Stimulated activated CD8-positive, alpha-beta memory T cell treated with anti-CD3 and anti-CD28 coated beads, Interleukin-4, amount 100 ng/mL, for 48 hours (primary cell): Measurements from ENCODE around the gene HCRT.
"Not testable (repeated sequence)": the region's sequence is repeated elsewhere in the genome, so short reads cannot be mapped to it uniquely, and the experiment has no call there.

Source experiments
- DNase-seq: peaks from one replicate; pipeline ENCODE4 v3.0.0-alpha.2; 2020

The HCRT gene

DNA sequence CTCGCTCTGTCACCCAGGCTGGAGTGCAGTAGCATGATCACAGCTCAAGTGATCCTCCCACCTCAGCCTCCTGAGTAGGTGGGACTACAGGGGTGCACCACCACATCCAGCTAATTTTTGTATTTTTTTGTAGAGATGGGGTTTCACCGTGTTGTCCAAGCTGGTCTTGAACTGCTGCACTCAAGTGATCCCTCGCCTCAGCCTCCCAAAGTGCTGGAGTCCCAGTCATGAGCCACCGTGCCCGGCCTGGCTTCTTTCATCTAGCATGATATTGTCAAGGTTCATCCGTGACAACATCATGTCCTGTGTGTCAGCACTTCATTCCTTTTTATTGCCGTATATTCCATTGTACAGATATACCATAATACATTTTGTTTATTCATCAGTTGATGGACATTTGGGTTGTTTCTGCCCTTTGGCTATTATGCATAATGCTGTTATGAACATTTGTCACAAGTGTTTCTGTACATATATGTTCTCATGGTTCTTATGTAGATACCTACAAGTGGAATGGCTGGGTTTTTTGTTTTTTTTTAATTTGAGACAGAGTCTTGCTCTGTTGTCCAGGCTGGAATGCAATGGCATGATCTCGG lies 12.4 kb upstream of the HCRT start:
- DNase-seq, result no peak

DNA sequence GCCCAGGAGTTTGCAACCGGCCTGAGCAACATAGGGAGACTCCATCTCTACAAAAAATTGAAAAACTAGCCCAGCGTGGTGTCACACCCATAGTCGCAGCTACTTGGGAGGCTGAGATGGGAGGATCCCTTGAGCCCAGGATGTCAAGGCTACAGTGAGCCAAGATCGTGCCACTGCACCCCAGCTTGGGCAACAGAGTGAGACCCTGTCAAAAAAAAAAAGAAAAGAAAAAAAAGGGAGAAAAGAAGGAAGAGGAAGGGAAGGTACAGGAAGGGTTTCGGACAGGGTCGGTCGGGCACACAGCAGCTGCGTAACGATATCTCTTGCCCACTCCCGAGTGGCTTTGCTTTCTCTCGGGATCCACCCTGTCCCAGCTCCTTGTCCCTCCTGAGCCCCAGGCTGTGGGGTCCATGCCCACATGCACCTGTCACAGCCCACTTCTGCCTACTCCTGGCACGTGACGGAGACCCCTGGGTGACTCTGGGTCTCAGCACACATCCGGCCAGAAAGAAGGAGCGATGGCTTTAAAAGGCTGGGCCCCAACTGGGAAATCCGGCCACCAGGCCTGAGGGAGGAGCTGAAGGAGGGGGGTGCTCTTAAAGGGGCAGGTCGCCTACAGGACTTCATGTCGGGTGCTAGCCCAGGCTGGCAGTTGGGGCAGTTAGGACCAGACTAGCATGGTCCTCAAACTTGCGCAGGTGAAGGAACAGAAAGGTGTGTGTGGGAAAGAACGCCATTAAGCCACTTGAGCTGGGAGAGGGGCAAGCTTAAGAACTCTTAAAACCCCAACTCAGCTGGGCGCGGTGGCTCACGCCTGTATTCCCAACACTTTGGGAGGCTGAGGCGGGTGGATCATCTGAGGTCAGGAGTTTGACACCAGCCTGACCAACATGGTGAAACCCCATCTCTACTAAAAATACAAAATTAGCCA lies 9.0 kb upstream of the HCRT start, which contains the start of gene GHDC:
Gene GHDC, minus strand, starts transcription at position 526 of the 931 bp plus-strand sequence. CDS start 913 bp downstream, outside the sequence.
- DNase-seq, result peak; percentile 87

DNA sequence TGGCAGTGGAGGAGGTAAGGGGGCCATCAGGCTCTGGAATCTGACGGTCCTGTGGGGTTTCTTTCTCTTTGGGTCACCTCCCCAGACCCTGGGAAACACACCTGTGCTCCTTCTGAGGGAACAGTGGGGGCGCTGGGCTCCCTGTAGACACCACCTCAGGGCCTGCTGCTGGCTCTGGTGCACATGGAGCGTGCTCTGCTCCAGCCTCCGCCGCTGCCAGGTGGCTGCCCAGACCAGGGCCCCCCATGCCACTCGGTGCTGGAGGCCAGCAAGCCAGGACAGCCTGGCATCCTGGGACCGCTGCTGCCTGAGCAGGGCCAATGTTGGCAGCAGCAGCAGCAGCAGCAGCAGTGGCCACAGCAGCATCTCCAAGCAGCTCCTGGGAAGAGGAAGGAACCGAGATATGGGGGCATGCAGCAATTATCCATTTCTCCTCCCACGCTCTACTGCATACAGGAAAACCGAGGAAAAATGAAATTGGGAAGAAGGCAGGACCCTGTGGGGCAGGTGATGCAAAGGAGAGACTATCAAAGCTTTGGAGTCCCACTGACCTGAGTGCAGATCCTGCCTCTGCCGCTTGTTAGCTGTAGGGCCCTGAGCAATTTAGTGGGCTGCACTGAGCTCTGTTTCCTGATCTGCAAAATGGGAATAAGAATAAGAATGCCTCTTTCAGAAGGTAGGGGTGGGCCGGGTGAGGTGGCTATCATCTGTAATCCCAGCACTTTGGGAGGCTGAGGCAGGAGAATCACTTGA lies 8.1 kb upstream of the HCRT start:
- no peak for DNase-seq

DNA sequence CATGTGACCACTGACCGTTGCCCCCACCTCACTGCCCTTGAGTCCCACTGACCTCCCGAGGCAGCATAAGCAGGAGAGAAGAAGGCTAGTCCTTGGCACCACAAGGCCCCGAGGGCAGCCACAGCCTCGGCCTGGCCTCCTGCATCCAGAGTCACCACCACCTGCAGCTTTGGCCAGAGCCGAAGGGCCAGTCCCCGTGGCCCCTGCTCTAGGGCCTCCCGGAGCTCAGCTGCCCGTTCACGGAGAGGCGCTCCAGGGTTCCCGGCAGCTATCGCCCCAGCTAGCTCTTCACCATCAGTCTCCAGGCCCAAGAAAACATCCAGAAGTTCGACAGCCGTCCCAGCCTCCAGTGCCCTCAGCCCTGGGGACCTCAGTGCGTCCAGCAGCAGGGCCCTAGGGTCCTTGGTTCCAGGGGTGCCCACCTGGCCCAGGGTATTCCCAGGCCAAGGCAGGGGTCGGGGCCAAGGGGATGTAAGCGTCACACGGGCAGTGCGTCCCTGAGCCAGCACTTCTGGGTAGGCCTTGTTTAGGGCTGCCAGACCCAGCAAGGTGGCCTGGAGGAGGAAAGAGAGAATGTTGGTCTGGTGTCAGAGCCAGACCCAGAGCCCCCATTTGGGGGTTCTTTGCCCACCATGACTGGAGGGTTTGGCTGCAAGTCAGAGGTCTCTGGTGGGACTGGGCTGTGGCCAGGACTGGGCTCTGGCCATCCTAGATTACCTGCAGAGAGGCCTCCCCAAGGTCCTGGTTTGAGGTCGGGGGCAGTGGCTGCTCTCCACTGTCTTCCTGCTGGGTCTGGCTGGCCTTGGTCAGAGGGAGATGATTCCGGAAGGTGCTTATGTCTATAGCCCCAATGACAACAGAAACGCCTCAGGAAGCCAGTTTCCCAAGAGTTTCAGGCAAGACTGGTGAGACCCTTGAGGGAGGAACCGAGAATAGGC lies 7.2 kb upstream of the HCRT start:
- DNase-seq, result no peak

DNA sequence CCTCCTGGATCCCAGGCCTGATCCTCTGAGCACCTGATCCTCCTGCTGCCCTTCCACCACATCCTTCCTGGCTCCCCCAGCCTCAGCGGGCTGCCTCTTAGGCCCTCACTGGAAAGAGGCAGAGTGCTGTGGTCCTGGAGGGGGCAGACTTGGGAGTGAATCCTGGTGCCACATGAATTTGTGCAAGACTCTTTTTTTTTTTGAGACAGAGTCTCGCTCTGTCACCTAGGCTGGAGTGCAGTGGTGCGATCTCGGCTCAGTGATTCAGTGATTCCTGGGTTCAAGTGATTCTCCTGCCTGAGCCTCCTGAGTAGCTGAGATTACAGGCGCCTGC lies 6.0 kb upstream of the HCRT start:
- DNase-seq, result no peak

DNA sequence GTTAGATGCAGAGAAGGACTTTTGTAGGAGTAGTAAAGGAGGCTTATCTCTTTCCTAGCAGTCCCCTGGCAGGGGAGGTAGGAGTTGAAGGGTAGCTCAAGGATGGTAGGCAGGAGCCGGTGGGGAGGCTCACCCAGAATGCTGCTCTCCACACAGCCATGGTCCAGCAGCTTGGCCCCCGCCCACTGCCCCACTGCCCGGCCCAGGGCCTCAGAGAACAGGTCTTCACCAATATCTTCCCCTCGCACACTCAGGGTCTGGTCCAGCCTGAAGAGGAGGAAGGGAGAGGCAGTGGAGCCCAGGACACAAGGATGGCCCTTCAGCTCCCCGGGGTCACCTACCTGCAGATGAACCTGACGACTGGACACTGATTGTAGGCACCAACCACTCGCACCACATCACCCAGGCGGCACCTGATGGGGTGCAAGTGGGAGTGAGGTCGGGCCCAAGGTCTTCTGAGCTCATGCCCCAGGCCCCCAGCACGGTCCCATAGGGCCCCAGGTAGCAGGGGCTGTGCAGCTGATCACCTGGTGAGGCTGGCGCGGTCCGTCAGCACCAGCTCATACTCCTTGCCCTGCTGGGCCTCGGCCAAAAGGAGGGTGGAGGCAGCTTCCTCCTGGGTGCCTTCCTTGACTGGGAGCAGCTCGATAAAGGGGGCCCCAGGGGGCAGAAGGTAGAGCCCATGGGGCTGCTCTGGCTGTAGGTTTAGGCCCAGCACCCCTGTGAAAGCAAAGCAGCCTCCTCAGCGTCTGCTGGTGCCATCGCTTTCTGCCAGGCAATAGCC lies 5.4 kb upstream of the HCRT start:
- no peak for DNase-seq

DNA sequence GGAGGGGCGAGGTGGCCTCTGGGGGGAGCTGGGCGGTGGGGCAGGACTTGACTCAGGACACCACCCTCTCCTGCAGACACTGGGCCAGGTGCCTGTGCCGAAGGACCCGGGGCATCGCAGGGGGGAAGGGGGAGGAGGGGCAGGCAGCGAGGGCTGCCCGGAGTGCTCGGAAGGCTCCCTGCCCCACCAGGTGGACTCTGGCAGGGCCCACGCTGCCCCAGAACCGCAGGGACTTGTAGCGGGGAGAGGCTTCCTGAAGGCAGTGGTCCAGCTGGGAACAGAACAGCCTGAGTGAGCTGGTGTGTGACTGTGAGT lies 4.4 kb upstream of the HCRT start:
- DNase-seq, result no peak

DNA sequence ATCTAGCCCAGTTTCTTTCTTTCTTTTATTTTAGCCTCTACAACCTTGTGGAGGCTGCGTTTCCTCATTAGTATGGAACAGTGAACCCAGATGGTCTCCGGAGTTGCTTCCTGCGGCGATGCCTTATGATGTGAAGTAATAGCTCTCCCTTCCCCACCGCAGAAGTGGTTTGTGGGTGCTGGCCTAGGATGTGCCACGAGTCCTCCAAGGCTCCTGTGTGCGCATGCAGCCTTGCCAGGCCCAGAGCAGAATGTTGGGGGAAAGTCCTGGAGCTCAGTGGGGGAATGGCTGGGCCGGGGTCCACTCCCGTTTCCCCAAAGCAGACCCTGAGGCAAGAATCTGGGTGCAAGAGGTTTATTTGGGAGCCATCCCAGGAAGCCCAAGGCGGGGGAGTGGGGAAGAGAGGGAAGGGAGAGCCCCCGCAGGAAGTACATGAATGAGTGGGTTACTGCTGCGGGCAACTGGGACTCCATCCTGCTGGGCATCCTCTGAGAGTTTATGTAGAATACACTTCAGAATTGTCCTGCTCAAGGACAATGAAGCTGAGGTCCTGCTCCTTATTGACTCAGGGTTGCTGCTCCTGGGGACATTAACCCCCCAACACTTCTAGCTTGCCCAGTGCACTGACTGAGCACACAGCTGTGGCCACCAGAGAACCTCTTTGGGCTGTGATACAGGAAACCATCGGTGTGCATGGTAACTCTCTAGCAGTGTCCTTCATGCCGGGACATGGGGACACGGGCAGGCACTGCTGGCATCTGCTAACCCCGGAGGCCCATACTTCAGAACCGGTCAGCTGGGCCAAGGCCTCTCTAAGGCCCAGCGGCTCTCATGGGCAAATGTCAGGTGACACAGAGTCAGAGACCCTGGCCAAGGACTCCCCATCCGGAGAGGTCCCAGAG lies 3.7 kb upstream of the HCRT start:
- no peak for DNase-seq

DNA sequence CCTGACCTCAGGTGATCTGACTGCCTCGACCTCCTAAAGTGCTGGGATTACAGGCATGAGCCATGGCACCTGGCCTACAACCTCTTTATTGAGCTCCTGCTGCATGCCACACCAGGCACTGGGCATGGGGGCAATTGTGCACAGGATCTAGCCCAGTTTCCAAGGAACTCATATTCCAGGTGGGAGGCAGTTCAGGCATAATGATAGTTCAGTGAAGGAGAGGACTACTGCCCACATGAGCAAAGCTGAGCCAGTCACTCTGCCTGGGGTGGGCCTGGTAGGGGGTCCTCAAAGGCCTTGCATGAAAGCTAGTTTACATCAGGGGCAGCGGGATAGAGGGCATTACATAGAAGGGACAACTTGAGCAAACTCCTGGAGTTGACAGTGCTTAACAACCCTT lies 2.6 kb upstream of the HCRT start:
- no peak for DNase-seq

DNA sequence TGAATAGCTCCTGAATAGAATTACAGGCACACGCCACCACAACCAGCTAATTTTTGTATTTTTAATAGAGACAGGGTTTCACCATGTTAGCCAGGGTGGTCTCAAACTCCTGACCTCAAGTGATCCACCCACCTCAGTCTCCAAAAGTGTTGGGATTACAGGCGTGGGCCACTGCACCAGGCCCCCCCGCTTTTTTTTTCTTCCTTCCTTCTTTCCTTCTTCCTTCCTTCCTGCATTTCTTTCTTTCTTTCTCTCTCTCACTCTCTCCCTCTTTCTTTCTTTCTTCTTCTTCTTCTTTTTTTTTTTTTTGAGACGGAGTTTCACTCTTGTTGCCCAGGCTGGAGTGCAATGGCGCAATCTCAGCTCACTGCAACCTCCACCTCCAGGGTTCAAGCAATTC lies 939 bp upstream of the HCRT start:
- DNase-seq, result not testable (repeated sequence)

DNA sequence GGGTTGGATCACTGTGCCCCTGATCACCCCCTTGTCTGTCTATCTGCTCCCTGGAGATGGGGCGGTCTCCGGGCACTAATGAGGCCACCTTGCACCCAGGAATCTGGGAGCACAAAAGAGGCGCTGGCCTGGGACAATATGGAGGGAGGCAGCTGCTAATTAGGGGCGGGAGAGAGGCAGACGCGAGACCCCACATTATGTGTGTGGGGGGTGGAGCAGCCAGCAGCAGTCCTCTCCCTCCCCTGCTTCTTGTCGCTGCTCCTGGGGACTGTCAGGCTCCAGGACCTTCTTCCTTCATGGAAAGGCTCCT lies 324 bp upstream of the HCRT start:
- no peak for DNase-seq

DNA sequence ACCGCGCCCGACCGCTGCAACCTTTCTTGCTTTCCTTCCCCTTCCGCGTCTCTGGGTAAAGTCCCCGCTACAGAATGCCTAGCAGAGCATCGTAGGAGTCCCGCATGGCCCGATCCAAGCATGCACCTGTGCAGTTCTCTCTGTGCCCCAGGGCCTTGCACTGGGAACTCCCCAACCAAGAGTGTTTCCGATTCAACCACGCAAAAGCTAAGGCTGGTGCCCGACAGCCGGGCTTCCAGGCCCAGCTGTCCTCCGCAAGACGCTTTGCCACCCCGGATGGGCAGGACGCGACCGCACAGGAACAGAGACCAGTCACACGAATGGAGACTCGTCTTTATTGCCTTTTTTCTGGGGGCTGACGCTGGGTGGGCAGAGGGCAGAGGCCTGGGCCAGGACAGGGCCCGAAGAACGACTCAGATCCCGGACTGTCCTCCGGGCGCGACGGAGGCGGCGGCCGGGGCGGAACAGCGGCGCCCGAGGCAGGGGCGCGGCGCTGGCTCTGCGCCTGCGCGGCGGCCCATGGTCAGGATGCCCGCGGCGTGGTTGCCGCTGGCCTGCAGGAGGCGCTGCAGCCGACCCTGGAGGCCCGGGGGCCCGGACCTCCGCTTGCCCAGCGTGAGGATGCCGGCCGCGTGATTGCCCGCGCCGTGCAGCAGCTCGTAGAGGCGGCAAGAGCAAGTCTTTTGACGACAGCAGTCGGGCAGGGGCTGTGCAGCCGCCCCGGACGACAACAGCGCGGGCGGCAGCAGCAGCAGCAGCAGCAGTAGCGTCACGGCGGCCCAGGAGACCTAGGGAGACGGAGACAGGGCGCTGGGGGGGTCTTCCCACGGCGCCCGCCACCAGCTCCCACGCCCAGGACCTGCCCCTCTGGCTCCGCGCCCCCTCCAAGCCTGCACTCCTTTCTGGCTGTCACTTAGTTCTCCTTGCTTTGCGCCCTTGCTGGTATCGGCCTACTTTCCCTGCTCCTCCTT lies 1.2 kb downstream of the HCRT start:
- peak; percentile 88 for DNase-seq

DNA sequence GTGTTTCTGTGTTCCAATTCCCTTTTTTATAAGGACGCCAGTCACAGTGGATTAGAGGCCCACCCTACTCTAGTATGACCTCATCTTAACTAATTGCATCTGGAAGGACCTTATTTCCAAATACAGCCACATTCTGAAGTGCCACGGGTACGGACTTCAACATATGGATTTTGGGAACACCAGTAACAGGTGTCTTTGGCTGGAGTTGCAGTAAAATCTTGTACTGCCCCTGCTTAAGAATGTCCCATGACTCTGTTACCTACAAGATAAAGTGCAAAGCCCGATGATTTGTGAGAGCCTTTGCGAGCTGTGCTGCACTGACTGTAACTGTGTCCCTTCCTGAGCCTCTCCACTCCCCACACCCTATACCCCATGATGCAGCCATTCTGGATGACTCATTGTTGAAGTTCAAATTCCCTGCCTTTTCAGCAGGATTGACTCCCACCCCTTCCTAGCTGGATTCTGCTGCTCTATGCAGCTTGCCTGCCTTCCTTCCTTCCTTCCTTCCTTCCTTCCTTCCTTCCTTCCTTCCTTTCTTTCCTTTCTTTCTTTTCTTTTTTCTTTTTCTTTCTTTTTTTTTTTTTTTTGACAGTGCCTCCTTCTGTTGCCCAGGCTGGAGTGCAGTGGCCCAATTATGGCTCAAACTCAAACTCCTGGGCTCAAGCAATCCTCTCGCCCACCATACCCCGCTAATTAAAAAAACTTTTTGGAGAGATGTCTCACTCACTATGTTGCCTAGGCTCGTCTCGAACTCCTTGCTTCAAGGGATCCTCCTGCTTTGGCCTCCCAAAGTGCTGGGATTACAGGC lies 2.1 kb downstream of the HCRT start:
- no peak for DNase-seq

DNA sequence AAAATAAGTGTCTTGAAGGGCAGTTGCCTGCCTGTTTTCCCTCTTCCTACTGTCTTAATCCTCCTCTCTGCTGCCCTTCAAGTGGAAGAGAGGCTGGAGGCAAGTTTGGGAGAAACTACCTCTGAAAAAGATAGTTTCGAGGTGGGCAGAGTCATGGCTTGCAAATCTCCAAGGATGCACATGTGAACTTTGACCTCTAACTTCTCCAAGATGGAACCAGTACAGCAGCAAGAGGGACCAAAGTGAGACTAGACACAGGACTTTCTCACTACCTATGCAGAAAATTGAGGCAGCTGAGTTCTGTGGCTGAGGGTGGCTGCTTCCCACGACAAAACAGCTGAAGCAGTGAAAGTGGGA lies 3.4 kb downstream of the HCRT start:
- DNase-seq, result no peak

DNA sequence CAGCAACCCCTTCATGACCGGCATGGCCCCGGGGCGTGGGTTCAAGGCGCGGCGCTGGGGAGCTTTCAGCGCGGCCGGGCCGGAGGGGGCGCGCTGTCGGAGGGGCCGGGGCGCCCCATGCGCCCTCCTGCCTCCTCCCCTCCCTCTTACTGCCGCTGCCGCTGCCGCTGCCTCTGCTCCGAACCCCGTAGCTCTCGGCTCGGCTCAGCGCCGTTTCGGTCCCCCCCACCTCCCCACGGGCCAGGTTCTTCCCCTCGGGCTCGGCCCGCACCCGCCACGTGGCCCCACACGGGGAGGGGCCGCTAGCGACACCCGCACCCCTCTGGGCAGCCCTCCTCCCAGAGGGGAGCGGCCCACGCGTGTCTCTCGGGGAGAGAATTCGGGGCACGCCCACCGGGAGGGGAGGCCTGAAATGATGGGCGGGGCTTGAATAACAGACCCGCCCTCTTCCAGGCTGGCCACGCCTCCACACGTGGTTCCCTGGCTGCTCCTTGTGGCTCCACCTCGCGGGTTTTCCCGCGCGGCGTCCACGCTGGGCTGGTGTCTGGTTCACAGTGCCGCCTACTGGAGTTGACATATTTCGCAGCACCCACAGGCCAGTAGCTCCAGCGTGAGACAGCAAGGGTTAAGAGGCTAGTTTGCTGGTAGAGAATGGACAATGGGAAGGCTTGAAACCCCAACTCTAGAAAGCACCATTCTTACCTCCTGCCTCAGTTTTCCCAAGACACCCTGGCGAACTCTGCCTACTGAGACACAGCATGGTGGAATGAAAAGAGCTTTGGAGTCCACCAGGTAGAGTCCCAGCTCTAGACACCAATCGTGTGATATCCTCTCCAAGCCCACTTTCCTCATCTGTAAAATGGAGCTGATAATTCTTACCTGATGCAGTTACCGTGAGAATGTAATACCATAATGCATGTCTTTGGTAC lies 4.1 kb downstream of the HCRT start, which contains the start of gene KCNH4:
Gene KCNH4, minus strand, starts transcription at position 221 of the 929 bp plus-strand sequence. Its CDS starts 197 bp downstream, at position 24.
- peak; percentile 95 for DNase-seq

DNA sequence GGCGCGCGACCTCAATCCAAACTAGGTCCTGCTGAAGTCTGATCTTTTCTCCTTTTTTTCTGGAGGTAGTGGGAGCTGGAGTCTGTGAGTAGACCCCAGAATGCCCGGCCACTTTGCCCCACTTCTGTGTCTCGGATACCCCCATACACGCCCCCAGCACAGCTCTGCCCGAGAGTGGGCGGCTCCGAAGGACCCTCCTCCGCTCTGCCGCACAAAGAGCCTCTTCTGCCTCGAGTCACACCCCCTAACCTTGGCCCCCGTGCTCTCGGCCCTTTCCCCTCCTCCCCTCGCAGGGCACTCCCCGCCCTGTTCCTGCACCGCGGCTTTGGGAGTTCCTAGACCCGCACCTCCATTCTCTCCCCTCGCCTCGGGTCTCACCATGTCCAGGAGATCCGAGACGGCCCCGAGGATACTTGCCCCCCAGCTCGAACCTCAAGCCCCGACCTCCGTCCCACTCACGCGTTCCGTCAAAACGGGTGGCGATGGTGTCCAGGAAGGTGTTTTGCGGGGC lies 4.8 kb downstream of the HCRT start:
- no peak for DNase-seq

DNA sequence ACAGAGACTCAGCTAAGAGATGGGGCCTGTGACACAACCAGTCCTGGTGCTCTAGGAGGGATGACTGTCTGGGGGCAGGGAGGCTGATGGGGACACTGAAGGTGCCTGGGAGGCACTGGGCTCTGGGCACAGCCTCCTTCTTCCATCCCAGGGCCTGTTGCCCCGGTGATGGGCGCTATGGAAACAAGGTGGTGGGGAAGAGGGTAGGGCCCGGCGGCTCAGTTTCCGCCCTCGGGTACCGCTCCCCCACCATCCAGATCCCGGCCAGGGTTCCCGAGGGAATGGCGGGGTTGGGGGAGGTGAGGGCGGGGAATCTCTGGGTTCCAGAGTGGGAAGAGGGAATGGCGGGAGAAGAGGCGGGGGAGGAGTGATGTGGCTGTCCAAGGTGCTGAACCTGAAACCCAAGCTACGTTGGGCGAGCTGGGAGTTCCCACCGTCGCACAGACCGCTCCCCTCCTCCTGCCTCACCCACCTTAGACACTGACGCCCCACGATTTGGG lies 5.3 kb downstream of the HCRT start:
- DNase-seq, result peak; percentile 52
